ENCODE measurements around the gene SBK2. TPM values are rescaled to one million over a fixed set of nuclear protein-coding genes. Genes with fewer than 3 reads are reported as not detected.
"Not testable (repeated sequence)": the region's sequence is repeated elsewhere in the genome, so short reads cannot be mapped to it uniquely, and the experiment has no call there.

The SBK2 gene
- total RNA-seq, 1 experiment from 2014 or later, result not detected

DNA sequence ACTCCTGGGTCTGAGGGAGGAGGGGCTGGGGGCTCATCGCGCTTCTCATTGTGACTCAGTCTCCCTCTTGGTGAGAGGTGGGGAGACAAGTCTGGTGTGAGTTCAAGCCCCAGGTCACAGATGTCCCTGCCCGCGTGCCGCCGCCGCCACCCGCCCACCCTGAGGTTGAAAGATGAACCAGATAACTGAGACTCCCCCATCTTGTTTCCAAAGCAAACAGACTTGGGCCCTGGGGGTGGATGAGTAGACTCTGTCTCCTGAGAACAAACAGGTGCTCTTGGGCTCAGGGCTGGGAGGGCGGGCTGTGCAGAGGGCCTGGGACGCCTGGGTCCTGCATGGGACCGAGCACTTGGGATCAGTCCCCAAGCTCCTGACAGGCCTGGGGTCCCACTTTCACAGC, 567 bp downstream of the SBK2 start:
- Histone ChIP-seq H3K4me1 (ENCODE audit: insufficient read depth, low read length) (no peaks in the 10 kb centered on the region; the same call in 1 of the 2 replicates), H3K27ac (ENCODE audit: low read length) (no peak overlapping the region), H3K9ac (ENCODE audit: low read length) (no peak overlapping the region), H3K4me3 (ENCODE audit: low read length) (no peak overlapping the region), H3K79me2 (ENCODE audit: low read length) (no peaks in the 10 kb centered on the region), H3K27me3 (ENCODE audit: low read length) (no peaks in the 10 kb centered on the region), H2AFZ (ENCODE audit: low read length) (no peak overlapping the region), H3K36me3 (ENCODE audit: low read depth, low read length) (no peaks in the 10 kb centered on the region), H3K9me2 (replicated peaks; ENCODE audit: low read length) (no peaks in the 10 kb centered on the region), H3F3A (ENCODE audit: low read length, unreplicated experiment) (no peaks in the 10 kb centered on the region), H3K9me3 (ENCODE audit: low read length) (no peaks in the 10 kb centered on the region), H4K20me1 (ENCODE audit: low read length) (no peaks in the 10 kb centered on the region), H3K4me2 (ENCODE audit: low read length) (no peak overlapping the region)
- BruUV-seq (replicated peaks), result no TSS peak
- no peak for ATAC-seq
- ChIA-PET CTCF (interaction anchor here (0.7 kb wide), 1 partner anchor 52 kb away, joined by 4 read pairs; no protein-coding TSS in a partner anchor), POLR2A (ENCODE audit: unreplicated experiment) (no interaction called here)
- intact Hi-C loops (cut with micrococcal nuclease), result no loop called here
- TF ChIP-seq EZH2phosphoT487 (IDR thresholded peaks at IDR 0.05; ENCODE audit: borderline replicate concordance, low read length) (no peak), EZH2 (IDR thresholded peaks at IDR 0.05; ENCODE audit: low read length, unreplicated experiment) (no peak)
- TF ChIP-seq, protein P1, sequence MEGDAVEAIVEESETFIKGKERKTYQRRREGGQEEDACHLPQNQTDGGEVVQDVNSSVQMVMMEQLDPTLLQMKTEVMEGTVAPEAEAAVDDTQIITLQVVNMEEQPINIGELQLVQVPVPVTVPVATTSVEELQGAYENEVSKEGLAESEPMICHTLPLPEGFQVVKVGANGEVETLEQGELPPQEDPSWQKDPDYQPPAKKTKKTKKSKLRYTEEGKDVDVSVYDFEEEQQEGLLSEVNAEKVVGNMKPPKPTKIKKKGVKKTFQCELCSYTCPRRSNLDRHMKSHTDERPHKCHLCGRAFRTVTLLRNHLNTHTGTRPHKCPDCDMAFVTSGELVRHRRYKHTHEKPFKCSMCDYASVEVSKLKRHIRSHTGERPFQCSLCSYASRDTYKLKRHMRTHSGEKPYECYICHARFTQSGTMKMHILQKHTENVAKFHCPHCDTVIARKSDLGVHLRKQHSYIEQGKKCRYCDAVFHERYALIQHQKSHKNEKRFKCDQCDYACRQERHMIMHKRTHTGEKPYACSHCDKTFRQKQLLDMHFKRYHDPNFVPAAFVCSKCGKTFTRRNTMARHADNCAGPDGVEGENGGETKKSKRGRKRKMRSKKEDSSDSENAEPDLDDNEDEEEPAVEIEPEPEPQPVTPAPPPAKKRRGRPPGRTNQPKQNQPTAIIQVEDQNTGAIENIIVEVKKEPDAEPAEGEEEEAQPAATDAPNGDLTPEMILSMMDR (conservative IDR thresholded peaks at IDR 0.05; ENCODE audit: low read depth, low read length), result no peak
- no peak for DNase-seq

DNA sequence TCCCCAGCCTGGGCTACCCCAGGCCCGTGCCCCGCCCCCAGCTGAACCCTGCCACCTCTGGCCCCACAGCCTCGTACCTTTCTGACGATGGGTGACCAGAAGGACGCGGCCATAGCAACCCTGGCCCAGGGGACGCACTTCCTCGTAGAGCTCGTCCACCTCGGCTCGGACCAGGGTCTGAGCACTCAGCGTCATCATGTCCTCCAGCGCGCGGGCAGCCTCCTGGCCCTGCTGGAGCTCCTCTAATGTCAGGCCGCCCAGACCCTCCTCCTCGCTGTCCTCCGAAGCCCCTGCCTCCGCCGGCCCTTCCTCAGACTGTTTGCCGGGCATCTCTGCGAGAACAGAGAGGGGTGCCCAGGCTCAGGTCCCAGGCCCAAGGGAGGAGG, 975 bp downstream of the SBK2 start:
- no peak overlapping the region for H2AFZ ChIP-seq (ENCODE audit: low read length)
- DNase-seq, result no peak
- no peaks in the 10 kb centered on the region for H4K20me1 ChIP-seq (ENCODE audit: low read length)
- H3F3A ChIP-seq (ENCODE audit: low read length, unreplicated experiment), result no peaks in the 10 kb centered on the region
- H3K36me3 ChIP-seq (ENCODE audit: low read depth, low read length), result no peaks in the 10 kb centered on the region
- intact Hi-C loops (cut with micrococcal nuclease), result no loop called here
- no peak overlapping the region for H3K4me2 ChIP-seq (ENCODE audit: low read length)
- CTCF ChIA-PET, result interaction anchor here (0.7 kb wide), 1 partner anchor 52 kb away, joined by 4 read pairs; no protein-coding TSS in a partner anchor
- H3K9me3 ChIP-seq (ENCODE audit: low read length), result no peaks in the 10 kb centered on the region
- no peak overlapping the region for H3K9ac ChIP-seq (ENCODE audit: low read length)
- H3K4me1 ChIP-seq (ENCODE audit: insufficient read depth, low read length), result no peaks in the 10 kb centered on the region; the same call in 1 of the 2 replicates
- no peaks in the 10 kb centered on the region for H3K9me2 ChIP-seq (replicated peaks; ENCODE audit: low read length)
- H3K27me3 ChIP-seq (ENCODE audit: low read length), result no peaks in the 10 kb centered on the region
- no peak overlapping the region for H3K4me3 ChIP-seq (ENCODE audit: low read length)
- H3K79me2 ChIP-seq (ENCODE audit: low read length), result no peaks in the 10 kb centered on the region
- no TSS peak for BruUV-seq (replicated peaks)
- TF ChIP-seq, protein P1 (conservative IDR thresholded peaks at IDR 0.05; ENCODE audit: low read depth, low read length), result no peak
- no peak for TF ChIP-seq EZH2 (IDR thresholded peaks at IDR 0.05; ENCODE audit: low read length, unreplicated experiment)
- no peak for TF ChIP-seq EZH2phosphoT487 (IDR thresholded peaks at IDR 0.05; ENCODE audit: borderline replicate concordance, low read length)
- POLR2A ChIA-PET (ENCODE audit: unreplicated experiment), result no interaction called here
- ATAC-seq, result no peak
- H3K27ac ChIP-seq (ENCODE audit: low read length), result no peak overlapping the region

DNA sequence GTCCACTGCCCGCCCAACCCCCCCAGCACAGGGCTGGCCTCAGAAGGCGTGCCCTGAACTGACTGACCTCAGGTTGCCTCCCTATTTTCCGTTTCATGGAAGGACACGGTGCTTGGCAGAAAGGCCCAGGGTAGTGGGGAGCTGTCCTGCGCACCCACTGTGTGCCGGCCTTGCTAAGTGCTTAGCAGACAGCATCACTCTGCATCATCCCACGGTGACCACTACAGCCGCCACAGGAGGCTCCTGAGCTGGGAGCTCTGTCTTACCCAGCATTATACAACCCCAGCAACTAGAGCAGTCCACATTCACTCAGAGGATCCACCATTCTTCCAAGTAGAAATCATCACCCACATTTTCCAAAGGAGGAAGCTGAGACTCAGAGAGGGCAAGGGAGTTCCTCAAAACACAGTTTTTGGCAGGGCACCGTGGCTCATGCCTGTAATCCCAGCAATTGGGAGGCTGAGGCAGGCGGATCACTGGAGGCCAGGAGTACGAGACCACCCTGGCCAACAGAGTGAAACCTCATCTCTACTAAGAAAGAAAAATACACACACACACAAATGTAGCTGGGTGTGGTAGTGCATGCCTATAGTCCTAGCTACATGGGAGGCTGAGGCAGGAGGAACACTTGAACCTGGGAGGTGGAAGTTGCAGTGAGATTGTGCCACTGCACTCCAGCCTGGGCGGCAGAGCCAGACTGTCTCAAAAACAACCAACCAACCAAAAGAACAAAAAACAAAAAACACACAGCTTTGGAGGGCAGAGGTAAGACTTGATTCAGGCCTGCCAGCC, 1.6 kb downstream of the SBK2 start:
- no peak for TF ChIP-seq EZH2 (IDR thresholded peaks at IDR 0.05; ENCODE audit: low read length, unreplicated experiment)
- TF ChIP-seq, protein P1 (conservative IDR thresholded peaks at IDR 0.05; ENCODE audit: low read depth, low read length), result no peak
- TF ChIP-seq EZH2phosphoT487 (IDR thresholded peaks at IDR 0.05; ENCODE audit: borderline replicate concordance, low read length), result no peak
- BruUV-seq (replicated peaks), result no TSS peak
- no peak overlapping the region for H3K27ac ChIP-seq (ENCODE audit: low read length)
- H2AFZ ChIP-seq (ENCODE audit: low read length), result no peak overlapping the region
- no peak overlapping the region for H3K4me2 ChIP-seq (ENCODE audit: low read length)
- H3K4me1 ChIP-seq (ENCODE audit: insufficient read depth, low read length), result no peaks in the 10 kb centered on the region; the same call in 1 of the 2 replicates
- H3K4me3 ChIP-seq (ENCODE audit: low read length), result no peak overlapping the region
- ChIA-PET POLR2A (ENCODE audit: unreplicated experiment) (no interaction called here), CTCF (interaction anchor here (0.7 kb wide), 1 partner anchor 53 kb away, joined by 4 read pairs; no protein-coding TSS in a partner anchor)
- no peak overlapping the region for H3K9ac ChIP-seq (ENCODE audit: low read length)
- no peaks in the 10 kb centered on the region for H4K20me1 ChIP-seq (ENCODE audit: low read length)
- ATAC-seq, result no peak
- no peaks in the 10 kb centered on the region for H3K9me2 ChIP-seq (replicated peaks; ENCODE audit: low read length)
- H3F3A ChIP-seq (ENCODE audit: low read length, unreplicated experiment), result no peaks in the 10 kb centered on the region
- no peaks in the 10 kb centered on the region for H3K9me3 ChIP-seq (ENCODE audit: low read length)
- no peaks in the 10 kb centered on the region for H3K27me3 ChIP-seq (ENCODE audit: low read length)
- no peaks in the 10 kb centered on the region for H3K36me3 ChIP-seq (ENCODE audit: low read depth, low read length)
- no peak for DNase-seq
- H3K79me2 ChIP-seq (ENCODE audit: low read length), result no peaks in the 10 kb centered on the region
- intact Hi-C loops (cut with micrococcal nuclease), result no loop called here

DNA sequence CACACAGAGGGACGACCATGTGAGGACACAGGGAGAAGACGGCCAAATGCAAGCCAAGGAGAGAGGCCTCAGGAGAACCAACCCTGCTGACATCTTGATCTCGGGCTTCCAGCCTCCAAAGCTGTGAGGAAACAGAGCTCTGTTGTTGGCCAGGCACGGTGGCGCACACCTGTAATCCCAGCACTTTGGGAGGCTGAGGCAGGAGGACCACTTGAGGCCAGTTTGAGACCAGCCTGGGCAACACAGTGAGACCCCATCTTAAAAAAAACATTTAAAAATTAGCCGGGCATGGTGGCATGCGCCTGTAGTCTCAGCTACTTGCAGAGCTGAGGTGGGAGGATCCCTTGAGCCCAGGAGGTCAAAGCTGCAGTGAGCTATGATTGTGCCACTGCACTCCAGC, 2.7 kb downstream of the SBK2 start:
- H3K9ac ChIP-seq (ENCODE audit: low read length); CTCF ChIA-PET; H3K27ac ChIP-seq (ENCODE audit: low read length); H3K36me3 ChIP-seq (ENCODE audit: low read depth, low read length); POLR2A ChIA-PET (ENCODE audit: unreplicated experiment); H3K4me3 ChIP-seq (ENCODE audit: low read length); ATAC-seq; H4K20me1 ChIP-seq (ENCODE audit: low read length); H3K4me1 ChIP-seq (ENCODE audit: insufficient read depth, low read length); H3F3A ChIP-seq (ENCODE audit: low read length, unreplicated experiment); BruUV-seq (replicated peaks); H3K9me2 ChIP-seq (replicated peaks; ENCODE audit: low read length); H3K9me3 ChIP-seq (ENCODE audit: low read length); H3K4me2 ChIP-seq (ENCODE audit: low read length); intact Hi-C loops (cut with micrococcal nuclease); H3K27me3 ChIP-seq (ENCODE audit: low read length); H3K79me2 ChIP-seq (ENCODE audit: low read length); H2AFZ ChIP-seq (ENCODE audit: low read length); DNase-seq: not testable (repeated sequence)
